ENCODE measurements around the gene LIAS. TPM values are rescaled to one million over a fixed set of nuclear protein-coding genes. Genes with fewer than 3 reads are reported as not detected.
"Not testable (repeated sequence)": the region's sequence is repeated elsewhere in the genome, so short reads cannot be mapped to it uniquely, and the experiment has no call there.

The LIAS gene
- total and polyA plus RNA-seq, 12 donors = 12.7 to 32.4 (median 26.0) TPM

DNA sequence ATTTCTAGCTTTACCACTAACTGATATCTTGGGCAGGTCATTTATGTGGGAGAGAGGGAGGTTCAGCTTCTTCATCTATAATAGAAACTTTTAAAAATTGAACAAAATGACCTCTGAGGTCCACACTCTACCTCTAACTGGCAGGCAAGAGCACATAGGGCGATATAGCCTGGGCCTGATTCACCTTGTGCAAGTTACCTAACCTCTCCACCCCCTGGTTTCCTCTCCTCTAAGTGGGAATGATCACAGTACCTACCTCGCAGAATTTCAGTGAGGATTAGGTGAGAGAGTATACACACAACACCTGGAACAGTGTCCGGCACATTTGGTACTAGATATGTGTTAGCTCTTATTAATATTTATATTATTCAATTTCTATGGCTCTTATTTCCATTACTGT is 36.6 kb upstream of the LIAS start:
- Histone ChIP-seq H3K27ac (no peak overlapping the region), H3K36me3 (no peaks in the 10 kb centered on the region), H3K9me3 (no peaks in the 10 kb centered on the region), H3K27me3 (no peaks in the 10 kb centered on the region), H3K4me1 (no peaks in the 10 kb centered on the region), H3K4me3 (no peak overlapping the region)
- no peak for ATAC-seq
- DNase-seq = no peak
- TF ChIP-seq, protein P1, sequence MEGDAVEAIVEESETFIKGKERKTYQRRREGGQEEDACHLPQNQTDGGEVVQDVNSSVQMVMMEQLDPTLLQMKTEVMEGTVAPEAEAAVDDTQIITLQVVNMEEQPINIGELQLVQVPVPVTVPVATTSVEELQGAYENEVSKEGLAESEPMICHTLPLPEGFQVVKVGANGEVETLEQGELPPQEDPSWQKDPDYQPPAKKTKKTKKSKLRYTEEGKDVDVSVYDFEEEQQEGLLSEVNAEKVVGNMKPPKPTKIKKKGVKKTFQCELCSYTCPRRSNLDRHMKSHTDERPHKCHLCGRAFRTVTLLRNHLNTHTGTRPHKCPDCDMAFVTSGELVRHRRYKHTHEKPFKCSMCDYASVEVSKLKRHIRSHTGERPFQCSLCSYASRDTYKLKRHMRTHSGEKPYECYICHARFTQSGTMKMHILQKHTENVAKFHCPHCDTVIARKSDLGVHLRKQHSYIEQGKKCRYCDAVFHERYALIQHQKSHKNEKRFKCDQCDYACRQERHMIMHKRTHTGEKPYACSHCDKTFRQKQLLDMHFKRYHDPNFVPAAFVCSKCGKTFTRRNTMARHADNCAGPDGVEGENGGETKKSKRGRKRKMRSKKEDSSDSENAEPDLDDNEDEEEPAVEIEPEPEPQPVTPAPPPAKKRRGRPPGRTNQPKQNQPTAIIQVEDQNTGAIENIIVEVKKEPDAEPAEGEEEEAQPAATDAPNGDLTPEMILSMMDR (IDR thresholded peaks at IDR 0.05) = no peak
- intact Hi-C loops (cut with DNase I) = no loop called here
- WGBS, 2 donors = 86 to 90% methylated on average over 3 of the region's 3 CpGs

GRCh38 chr4:39425297-39425696 is 33.6 kb upstream of the LIAS start:
- H3K9me3 ChIP-seq; ATAC-seq; H3K4me1 ChIP-seq; H3K36me3 ChIP-seq; H3K4me3 ChIP-seq; H3K27ac ChIP-seq; DNase-seq; H3K27me3 ChIP-seq; intact Hi-C loops (cut with DNase I): not testable (repeated sequence)
- WGBS, 2 donors = 93% methylated on average over 1 of the region's 1 CpG

DNA sequence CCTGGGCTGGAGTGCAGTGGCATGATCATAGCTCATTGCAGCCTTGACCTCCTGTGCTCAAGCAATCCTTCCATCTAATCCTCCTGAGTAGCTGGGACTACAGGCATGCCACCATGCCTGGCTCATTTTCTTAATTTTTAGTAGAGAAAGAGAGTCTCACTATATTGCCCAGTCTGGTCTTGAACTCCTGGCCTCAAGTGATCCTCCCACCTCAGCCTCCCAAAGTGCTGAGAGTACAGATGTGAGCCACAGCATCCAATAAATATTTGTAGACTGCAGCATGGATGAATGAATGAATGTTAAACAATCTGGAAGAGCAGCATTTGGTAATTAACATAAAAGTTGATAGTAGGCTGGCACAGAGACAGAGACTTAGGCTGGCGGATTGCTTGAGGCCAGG is 32.1 kb upstream of the LIAS start:
- TF ChIP-seq, protein P1 (IDR thresholded peaks at IDR 0.05) = no peak
- Histone ChIP-seq H3K27ac (no peak overlapping the region), H3K4me3 (no peak overlapping the region), H3K9me3 (no peaks in the 10 kb centered on the region), H3K27me3 (no peaks in the 10 kb centered on the region), H3K36me3 (no peaks in the 10 kb centered on the region), H3K4me1 (no peaks in the 10 kb centered on the region)
- no peak for DNase-seq
- 93 to 100% methylated on average over 1 of the region's 1 CpG for WGBS, 2 donors
- intact Hi-C loops (cut with DNase I) = no loop called here
- ATAC-seq = no peak

DNA sequence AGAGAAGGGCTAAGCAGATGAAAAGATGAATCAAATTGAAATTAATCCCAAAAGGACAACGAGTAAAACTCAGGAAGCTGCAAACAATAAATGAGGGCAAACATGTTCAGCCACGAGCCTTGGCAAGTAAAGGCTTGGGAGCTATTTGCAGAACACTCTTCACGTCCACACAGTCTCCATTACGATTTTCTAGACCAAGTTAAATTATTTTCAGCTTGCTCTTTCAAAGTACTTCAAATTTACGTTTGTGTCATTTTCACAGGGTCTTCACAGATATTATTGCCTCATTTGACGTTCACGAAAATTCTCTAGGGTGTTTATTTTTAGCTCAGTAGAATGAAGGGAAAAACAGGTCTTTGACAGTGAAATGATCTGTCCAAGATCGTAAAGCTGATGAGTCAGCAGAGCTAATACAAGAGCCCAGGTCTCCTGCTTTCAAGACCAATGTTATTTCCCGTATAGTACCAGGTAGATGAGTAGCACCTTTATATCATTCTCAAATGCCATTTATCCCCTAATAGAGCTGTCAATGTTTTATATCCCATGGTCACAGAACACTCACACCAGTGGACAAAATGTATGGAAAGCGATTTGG is 31.2 kb upstream of the LIAS start:
- H3K27me3 ChIP-seq = no peaks in the 10 kb centered on the region
- no peaks in the 10 kb centered on the region for H3K36me3 ChIP-seq
- intact Hi-C loops (cut with DNase I) = no loop called here
- H3K27ac ChIP-seq = no peak overlapping the region
- H3K4me1 ChIP-seq = no peaks in the 10 kb centered on the region
- ATAC-seq (no peak), DNase-seq (no peak)
- TF ChIP-seq, protein P1 (IDR thresholded peaks at IDR 0.05) = no peak
- WGBS, 2 donors = 64% methylated on average over 10 of the region's 10 CpGs
- no peaks in the 10 kb centered on the region for H3K9me3 ChIP-seq
- no peak overlapping the region for H3K4me3 ChIP-seq

DNA sequence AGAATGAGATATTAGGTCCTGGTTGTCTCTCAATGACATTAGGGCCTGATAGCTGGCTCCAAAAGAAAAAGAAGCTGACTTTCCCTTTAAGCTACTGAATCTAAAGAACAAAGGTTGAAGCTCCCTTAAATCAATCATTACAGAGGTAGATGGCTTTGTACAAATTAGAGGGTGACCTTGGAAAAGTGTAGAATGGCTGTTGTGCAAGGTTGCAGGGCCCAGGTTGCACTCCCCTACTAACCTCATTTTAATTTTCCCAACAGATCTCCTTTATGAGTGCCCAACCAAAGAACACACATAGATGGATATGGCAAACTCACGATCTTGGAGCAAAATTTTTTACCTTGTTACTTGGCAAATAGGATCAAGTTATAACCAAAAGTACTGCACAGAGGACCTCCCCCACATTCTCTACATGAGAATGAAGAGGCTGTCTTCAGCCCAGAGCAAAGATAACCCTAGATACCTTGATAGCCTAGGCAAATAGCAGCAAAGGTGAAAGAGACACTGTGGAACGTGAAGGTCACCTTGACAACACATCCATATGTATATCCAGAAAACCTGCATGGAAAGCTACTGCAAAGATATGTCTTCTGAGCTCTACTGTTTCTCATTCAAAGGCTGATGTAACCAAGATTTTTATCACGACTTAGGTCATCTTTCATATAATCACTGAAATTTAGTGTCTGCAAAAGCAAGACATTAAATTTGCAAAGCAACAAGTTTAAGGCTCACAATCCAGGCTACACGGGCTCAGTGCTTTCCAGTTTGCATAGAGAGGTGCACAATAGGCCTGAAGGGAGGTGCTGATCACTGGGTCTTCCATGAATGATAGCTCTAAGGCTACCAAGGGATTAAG is 29.2 kb upstream of the LIAS start:
- H3K4me1 ChIP-seq = no peaks in the 10 kb centered on the region
- no peak for ATAC-seq

More for the DNA sequence above, 29.2 kb upstream of the LIAS start:
- WGBS, 2 donors = 73% methylated on average over 4 of the region's 4 CpGs
- Histone ChIP-seq H3K27ac (no peak overlapping the region), H3K9me3 (no peaks in the 10 kb centered on the region), H3K36me3 (no peaks in the 10 kb centered on the region), H3K4me3 (no peak overlapping the region), H3K27me3 (no peaks in the 10 kb centered on the region)
- TF ChIP-seq, protein P1 (IDR thresholded peaks at IDR 0.05) = no peak
- no peak for DNase-seq
- intact Hi-C loops (cut with DNase I) = no loop called here

All from heart right ventricle (tissue), 16 donors.